ENCODE measurements around the gene SZRD1.

- TF ChIP-seq CTCF (conservative IDR thresholded peaks at IDR 0.05; ENCODE audit: low read length) (no peak), EZH2phosphoT487 (IDR thresholded peaks at IDR 0.05; ENCODE audit: borderline replicate concordance, low read depth, low read length) (no peak)
Measured at GRCh38 chr1:16391411-16391810, 24.4 kb downstream of the SZRD1 start.

Measured in OCI-LY7 (cell line).